IPS-NIHi7 (cell line): ENCODE measurements around the gene IGLL5.
A peak's percentile ranks its signal among the peaks of the same experiment; 100 is the strongest.

ENCODE experiments used
- DNase-seq: peaks from one replicate; pipeline ENCODE4 v3.0.0; 2012; ENCODE audit warnings: mixed read lengths; ENCODE audit errors: extremely low spot score

The IGLL5 gene

GRCh38 chr22:22863001-22863400 is 24.6 kb upstream of the IGLL5 start:
- DNase-seq: no peak

- no peak for DNase-seq
These were observed 22.1 kb upstream of the IGLL5 start for GRCh38 chr22:22865311-22866072.

- DNase-seq: peak; percentile 2
These were observed 21.1 kb upstream of the IGLL5 start for GRCh38 chr22:22866381-22867111.

GRCh38 chr22:22867996-22868715 is 19.5 kb upstream of the IGLL5 start:
- DNase-seq: no peak

GRCh38 chr22:22870577-22871404 is 16.8 kb upstream of the IGLL5 start:
- peak; percentile 65 for DNase-seq

GRCh38 chr22:22871536-22872278 is 15.9 kb upstream of the IGLL5 start:
- no peak for DNase-seq

- no peak for DNase-seq
These were observed 14.6 kb upstream of the IGLL5 start for GRCh38 chr22:22872722-22873708.

- DNase-seq: peak; percentile 90
These were observed 9.9 kb upstream of the IGLL5 start for GRCh38 chr22:22877523-22878210.

GRCh38 chr22:22878211-22878570 is 9.4 kb upstream of the IGLL5 start:
- no peak for DNase-seq

GRCh38 chr22:22878801-22879674 is 8.6 kb upstream of the IGLL5 start:
- DNase-seq: no peak

GRCh38 chr22:22879675-22880155 is 7.9 kb upstream of the IGLL5 start:
- DNase-seq: no peak

- DNase-seq: no peak
These were observed 7.0 kb upstream of the IGLL5 start for GRCh38 chr22:22880645-22881044.

GRCh38 chr22:22881116-22882000 is 6.3 kb upstream of the IGLL5 start:
- DNase-seq: no peak

- DNase-seq: peak; percentile 38
These were observed 5.4 kb upstream of the IGLL5 start for GRCh38 chr22:22882033-22882717.

- DNase-seq: no peak
These were observed 4.4 kb upstream of the IGLL5 start for GRCh38 chr22:22883090-22883727.
